ENCODE data around the gene ENPP1. TPM values are rescaled to one million over a fixed set of nuclear protein-coding genes. Genes with fewer than 3 reads are reported as not detected.
"Not testable (repeated sequence)": the region's sequence is repeated elsewhere in the genome, so short reads cannot be mapped to it uniquely, and the experiment has no call there.

The ENPP1 gene
- total and polyA plus RNA-seq, 2 donors (not counting 3 experiments of a cell fraction or from before 2014, with no cell fraction given), result 0.36 to 1.4 TPM

- H3K27ac ChIP-seq (ENCODE audit: insufficient read depth, low read depth, low read length); H3K27me3 ChIP-seq (ENCODE audit: control insufficient read depth in 2 of 2, insufficient read depth in 2 of 2, low read length in 2 of 2); H2AFZ ChIP-seq (ENCODE audit: low read depth, low read length); H3K4me2 ChIP-seq (ENCODE audit: insufficient read depth, low read length); intact Hi-C loops (cut with micrococcal nuclease); H3K4me1 ChIP-seq (ENCODE audit: control insufficient read depth, extremely low read depth, insufficient read depth, low read length); H3K79me2 ChIP-seq (ENCODE audit: control insufficient read depth, insufficient read depth, low read length); H3K9me3 ChIP-seq (replicated peaks; ENCODE audit: control insufficient read depth, insufficient read depth, low read length); H4K20me1 ChIP-seq (replicated peaks; ENCODE audit: control insufficient read depth, extremely low read depth, insufficient read depth, low read length); BruUV-seq (replicated peaks); DNase-seq (ENCODE audit: low read depth, low spot score); H3K4me3 ChIP-seq (replicated peaks in 1 of 3; ENCODE audit: insufficient read depth in 1 of 3, low read depth in 1 of 3, low read length in 3 of 3); H3K36me3 ChIP-seq (ENCODE audit: control insufficient read depth in 2 of 2, extremely low read depth in 1 of 2, insufficient read depth in 2 of 2, low read length in 2 of 2); H3K9ac ChIP-seq (replicated peaks; ENCODE audit: extremely low read depth, insufficient read depth, low read length); POLR2A ChIA-PET; FAIRE-seq; H3K9me1 ChIP-seq (replicated peaks; ENCODE audit: control insufficient read depth, extremely low read depth, insufficient read depth, low read length); dilution Hi-C loops (cut with MboI; ENCODE audit: extremely low pct_ligation_motif_present, low sequenced_read_pairs): not testable (repeated sequence)
- CTCF ChIA-PET, result interaction anchor here (1.1 to 3.1 kb wide), 2 partner anchors 213 to 390 kb away, joined by 3 to 52 read pairs; no protein-coding TSS in a partner anchor
Measured at GRCh38 chr6:131908787-131909186, 101.0 kb downstream of the ENPP1 start.

- H3K4me3 ChIP-seq (replicated peaks in 1 of 3; ENCODE audit: insufficient read depth in 1 of 3, low read depth in 1 of 3, low read length in 3 of 3), result no peak overlapping the region
- H4K20me1 ChIP-seq (replicated peaks; ENCODE audit: control insufficient read depth, extremely low read depth, insufficient read depth, low read length), result no peaks in the 10 kb centered on the region
- H3K79me2 ChIP-seq (ENCODE audit: control insufficient read depth, insufficient read depth, low read length), result no peaks in the 10 kb centered on the region
- peak; percentile 74 for DNase-seq (ENCODE audit: low read depth, low spot score)
- no peak overlapping the region for H3K27ac ChIP-seq (ENCODE audit: insufficient read depth, low read depth, low read length)
- no peak overlapping the region for H2AFZ ChIP-seq (ENCODE audit: low read depth, low read length)
- intact Hi-C loops (cut with micrococcal nuclease), result loop anchor here (1.0 to 2.0 kb wide), 2 partner anchors 127 to 215 kb away; no protein-coding TSS in a partner anchor
- ChIA-PET CTCF (interaction anchor here (0.6 to 4.2 kb wide), 33 partner anchors 9 to 575 kb away, joined by 3 to 275 read pairs (median 5); partner anchors contain the start of genes ENPP1 and MED23), POLR2A (no interaction called here)
- H3K36me3 ChIP-seq (ENCODE audit: control insufficient read depth in 2 of 2, extremely low read depth in 1 of 2, insufficient read depth in 2 of 2, low read length in 2 of 2), result no peaks in the 10 kb centered on the region
- H3K4me1 ChIP-seq (ENCODE audit: control insufficient read depth, extremely low read depth, insufficient read depth, low read length), result no peaks in the 10 kb centered on the region
- H3K9me1 ChIP-seq (replicated peaks; ENCODE audit: control insufficient read depth, extremely low read depth, insufficient read depth, low read length), result no peaks in the 10 kb centered on the region
- dilution Hi-C loops (cut with MboI; ENCODE audit: extremely low pct_ligation_motif_present, low sequenced_read_pairs), result no loop called here
- no peaks in the 10 kb centered on the region for H3K9me3 ChIP-seq (replicated peaks; ENCODE audit: control insufficient read depth, insufficient read depth, low read length)
- peak; percentile 98 for FAIRE-seq
- TF ChIP-seq CTCF (IDR thresholded peaks at IDR 0.05; ENCODE audit: extremely low read depth in 1 of 2, insufficient read depth in 1 of 2, low read depth in 1 of 2, low read length in 2 of 2) (peak; percentile 63 to 69), POLR2AphosphoS5 (IDR thresholded peaks at IDR 0.05; ENCODE audit: insufficient read depth, low read depth, low read length) (no peak)
- H3K4me2 ChIP-seq (ENCODE audit: insufficient read depth, low read length), result no peak overlapping the region
- no TSS peak for BruUV-seq (replicated peaks)
- H3K9ac ChIP-seq (replicated peaks; ENCODE audit: extremely low read depth, insufficient read depth, low read length), result no peak overlapping the region
- peaks cover 0 to 7% of the 10 kb centered on the region in 2 experiments for H3K27me3 ChIP-seq (ENCODE audit: control insufficient read depth in 2 of 2, insufficient read depth in 2 of 2, low read length in 2 of 2)
Measured at GRCh38 chr6:131909408-131910218, 101.8 kb downstream of the ENPP1 start.
